HCT116 (cell line): ENCODE measurements around the gene RAVER1. TPM values are rescaled to one million over a fixed set of nuclear protein-coding genes. Genes with fewer than 3 reads are reported as not detected.

ENCODE experiments used
- ATAC-seq: fragments of 200-7000 bp; cut with Tn5 transposase; 2 replicates; pipeline ENCODE4 v1.9.1; 2020; ENCODE audit warnings: mild to moderate bottlenecking, moderate library complexity
- BruUV-seq: library from RNA; stranded (reverse); fragments of 400-500 nt; replicated peaks from 2 replicates; lab custom pipeline; 2021; lab: Mats Ljungman, UMichigan
- CTCF ChIA-PET: fragments of 300-600 bp; sonication (Branson Sonifier 250); formaldehyde crosslinking; loops from one replicate; lab custom pipeline; 2021; ENCODE audit warnings: antibody characterized with exemption; lab: Charles Lee
- POLR2A ChIA-PET: fragments of 300-600, 350-600 bp; sonication (Branson Sonifier 250); formaldehyde crosslinking; loops from one replicate; lab custom pipeline; 2021; ENCODE audit warnings: antibody characterized with exemption; lab: Charles Lee
- RAD21 ChIA-PET, 2 experiments: fragments of 300-600 bp; sonication (Branson Sonifier 250); formaldehyde crosslinking; loops; one replicate each; lab custom pipeline; 2023; ENCODE audit warnings: low total read pairs in 2 of 2; ENCODE audit not compliant: uncharacterized antibody in 2 of 2, unreplicated experiment in 2 of 2, low non-redundant PET in 1 of 2; lab: Charles Lee
- DNase-seq: peaks from one replicate; pipeline ENCODE4 v3.0.0-alpha.2; 2010; ENCODE audit warnings: low read depth, low spot score
- H2AFZ ChIP-seq: fragments of 200-600 bp; shearing (Covaris generic), sonication (generic); 2 replicates; pipeline ENCODE4 v1.6.1; 2017; ENCODE audit warnings: low read depth, mixed run types, mixed read lengths, antibody characterized with exemption, low read length; ENCODE audit not compliant: poor library complexity, severe bottlenecking
- H3K27ac ChIP-seq: 2 replicates; pipeline ENCODE4 v1.5.1; 2012; ENCODE audit warnings: low read depth, low read length
- H3K27me3 ChIP-seq: fragments of 200-600 bp; sonication (generic); 2 replicates; pipeline ENCODE4 v1.6.1; 2016; ENCODE audit warnings: mixed run types, low read length, mixed read lengths; ENCODE audit not compliant: insufficient read depth
- H3K36me3 ChIP-seq, 2 experiments: fragments of 200-500 bp in 1 of 2; fragments of 200-600 bp in 1 of 2; sonication (Bioruptor generic) in 1 of 2; sonication (generic) in 1 of 2; 2 replicates each; pipeline versions ENCODE4 v1.5.1 to v1.6.1; 2014 to 2016; ENCODE audit warnings: low read length in 2 of 2, inconsistent platforms in 1 of 2, mixed read lengths in 1 of 2, mixed run types in 1 of 2; ENCODE audit not compliant: insufficient read depth in 2 of 2, control insufficient read depth in 1 of 2
- H3K4me1 ChIP-seq, 2 experiments: fragments of 200-600 bp in 1 of 2; sonication (generic) in 1 of 2; 2 replicates each; pipeline versions ENCODE4 v1.5.1 to v1.6.1; 2012 to 2017; ENCODE audit warnings: low read length in 2 of 2, inconsistent platforms in 1 of 2, mild to moderate bottlenecking in 1 of 2, mixed read lengths in 1 of 2, mixed run types in 1 of 2, moderate library complexity in 1 of 2; ENCODE audit not compliant: insufficient read depth in 2 of 2, control insufficient read depth in 1 of 2
- H3K4me2 ChIP-seq: fragments of 200-600 bp; sonication (generic); 2 replicates; pipeline ENCODE4 v1.6.1; 2017; ENCODE audit warnings: mixed run types, low read length, mixed read lengths
- H3K4me3 ChIP-seq, 2 experiments: fragments of 200-600 bp in 1 of 2; sonication (generic) in 1 of 2; replicated peaks in 1 of 2; 2 replicates each; pipeline ENCODE4 v1.5.1; 2011 to 2016; ENCODE audit warnings: low read length in 2 of 2, control low read depth in 1 of 2, low read depth in 1 of 2, mild to moderate bottlenecking in 1 of 2, mixed read lengths in 1 of 2, mixed run types in 1 of 2
- H3K79me2 ChIP-seq: fragments of 200-600 bp; sonication (generic); 2 replicates; pipeline ENCODE4 v1.6.1; 2017; ENCODE audit warnings: mild to moderate bottlenecking, mixed run types, low read length, moderate library complexity, mixed read lengths; ENCODE audit not compliant: insufficient read depth
- H3K9ac ChIP-seq: fragments of 200-600 bp; sonication (generic); 2 replicates; pipeline ENCODE4 v1.6.1; 2016; ENCODE audit warnings: low read length, mixed read lengths
- H3K9me2 ChIP-seq: fragments of 200-600 bp; sonication (generic), shearing (Covaris generic); 2 replicates; pipeline ENCODE4 v1.6.1; 2017; ENCODE audit warnings: mixed run types, mild to moderate bottlenecking, moderate library complexity; ENCODE audit not compliant: insufficient read depth
- H3K9me3 ChIP-seq, 2 experiments: fragments of 200-500 bp in 1 of 2; fragments of 200-600 bp in 1 of 2; sonication (Bioruptor generic) in 1 of 2; sonication (generic) in 1 of 2; 2 replicates each; pipeline ENCODE4 v1.6.1; 2014 to 2017; ENCODE audit warnings: low read length in 2 of 2, mixed read lengths in 2 of 2, inconsistent platforms in 1 of 2, low read depth in 1 of 2, mild to moderate bottlenecking in 1 of 2, mixed run types in 1 of 2, moderate library complexity in 1 of 2; ENCODE audit not compliant: control insufficient read depth in 1 of 2, insufficient read depth in 1 of 2
- H4K20me1 ChIP-seq: fragments of 200-600 bp; sonication (generic), shearing (Covaris generic); 2 replicates; pipeline ENCODE4 v1.6.1; 2017; ENCODE audit warnings: mixed run types, mild to moderate bottlenecking, moderate library complexity; ENCODE audit not compliant: insufficient read depth
- REST ChIP-seq: IDR thresholded peaks from 2 replicates; pipeline ENCODE4 v1.6.1; 2012; ENCODE audit warnings: low read depth
- SIN3A ChIP-seq: IDR thresholded peaks from 2 replicates; pipeline ENCODE4 v1.6.1; 2012; ENCODE audit warnings: low read depth
- intact Hi-C: fragments of 100-400 bp; cut with micrococcal nuclease; formaldehyde crosslinking; loops from 2 replicates; pipeline ENCODE4 v1.10.0; 2022
- total RNA-seq: library from RNA; stranded (reverse); gene quantifications from one replicate; pipeline ENCODE4 v1.2.1, GENCODE V29; 2021; ENCODE audit not compliant: unreplicated experiment

Gene RAVER1
- total RNA-seq, 1 experiment from 2014 or later = 71.0 TPM

DNA sequence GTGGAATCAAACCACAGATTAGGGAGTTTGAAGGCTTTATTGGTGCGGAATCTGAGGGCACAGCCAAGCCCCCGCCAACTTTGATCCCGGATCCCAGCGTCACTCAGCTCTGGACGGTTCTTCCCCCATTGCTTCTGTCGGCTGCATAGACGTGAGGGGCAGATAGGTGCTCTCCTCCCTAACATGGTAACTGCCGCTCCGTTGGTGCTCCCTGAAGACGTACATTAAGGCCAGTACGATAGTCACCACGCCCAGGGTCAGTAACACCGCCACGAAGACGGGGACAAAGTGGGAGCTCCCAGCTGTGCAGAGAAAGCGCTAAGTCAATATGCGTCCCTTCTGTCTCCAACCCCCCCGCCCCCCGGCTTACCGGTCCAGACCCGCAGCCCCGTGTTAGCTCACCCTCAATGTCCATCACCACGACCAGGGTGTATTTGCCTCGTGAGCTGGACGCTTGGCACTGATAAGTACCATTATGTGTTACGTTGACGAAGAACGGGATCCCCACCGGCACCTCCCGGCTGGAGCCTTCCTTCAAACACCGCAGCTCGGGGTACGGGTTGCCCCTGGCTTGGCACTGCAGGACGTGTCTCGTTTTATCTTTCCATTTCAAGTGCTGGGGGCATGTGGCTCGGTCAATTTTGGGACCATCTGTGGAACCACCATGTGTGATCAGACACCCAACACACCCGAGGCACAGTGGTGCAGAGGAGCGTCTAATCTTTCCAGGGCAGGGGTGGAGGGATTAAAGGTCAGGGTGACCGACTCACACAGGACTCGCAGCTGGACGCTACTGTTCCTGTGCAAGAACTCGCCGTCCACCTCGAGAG, 644 bp upstream of the RAVER1 start:
- TF ChIP-seq REST (no peak), SIN3A (0 out of 2 replicates have a peak, but pooled peaks have one; percentile 10)
- H3K9me2 ChIP-seq = no peaks in the 10 kb centered on the region
- peak overlapping the region; percentile 75 for H3K9ac ChIP-seq
- BruUV-seq = TSS peak; percentile 80
- no peak overlapping the region for H2AFZ ChIP-seq
- peak overlapping the region; percentile 77 to 93 for H3K4me3 ChIP-seq
- H3K4me2 ChIP-seq = peak overlapping the region; percentile 100
- ChIA-PET RAD21 (interaction anchor here (0.9 to 1.2 kb wide), 5 partner anchors 45 to 65 kb away, joined by 3 to 6 read pairs (median 3); partner anchors contain the start of gene ICAM1 (in 1 of the 2)), POLR2A (interaction anchor here (0.5 to 2.5 kb wide), 9 partner anchors 10 to 552 kb away, joined by 3 to 26 read pairs (median 4); partner anchors contain the start of genes ICAM5 and TYK2), CTCF (interaction anchor here (0.6 to 1.7 kb wide), 9 partner anchors 44 to 401 kb away, joined by 3 to 4 read pairs (median 3); partner anchors contain the start of gene ICAM5)
- ATAC-seq (peak; percentile 26), DNase-seq (no peak)
- intact Hi-C loops = loop anchor here (2.0 kb wide), 2 partner anchors 45 to 47 kb away; partner anchors contain the start of genes ICAM5 and TYK2
- H4K20me1 ChIP-seq = no peaks in the 10 kb centered on the region
- H3K27me3 ChIP-seq = no peaks in the 10 kb centered on the region
- H3K4me1 ChIP-seq = peaks cover 6 to 28% of the 10 kb centered on the region in 2 experiments; a peak in 3 of 4 replicates
- peaks cover 11 to 19% of the 10 kb centered on the region in 2 experiments for H3K36me3 ChIP-seq
- no peaks in the 10 kb centered on the region for H3K9me3 ChIP-seq
- peaks cover 45% of the 10 kb centered on the region for H3K79me2 ChIP-seq
- H3K27ac ChIP-seq = peak overlapping the region; percentile 90
